NOMO-1 (cell line): ENCODE measurements around the gene ATXN3L.

Experiments used
- DNase-seq, 2 experiments: peaks; one replicate each; lab custom pipeline; 2025; ENCODE audit not compliant: unreplicated experiment in 2 of 2; lab: John Stamatoyannopoulos, UW

The ATXN3L gene

GRCh38 chrX:13319953-13320352 is at the start of gene ATXN3L:
Gene ATXN3L, minus strand, starts transcription at chrX:13320053. Its CDS starts 119 bp downstream, at chrX:13319934.
- no peak for DNase-seq

GRCh38 chrX:13369256-13370030 is 49.6 kb upstream of the ATXN3L start:
- DNase-seq, result no peak

- DNase-seq, result no peak
Measured at GRCh38 chrX:13367950-13368349, 48.1 kb upstream of the ATXN3L start.

- DNase-seq, result no peak
Measured at GRCh38 chrX:13366698-13367097, 46.8 kb upstream of the ATXN3L start.

GRCh38 chrX:13365161-13365560 is 45.3 kb upstream of the ATXN3L start:
- no peak for DNase-seq

- DNase-seq, result no peak
Measured at GRCh38 chrX:13364230-13364857, 44.5 kb upstream of the ATXN3L start.

GRCh38 chrX:13360146-13360545 is 40.3 kb upstream of the ATXN3L start:
- DNase-seq, result no peak

GRCh38 chrX:13357925-13358324 is 38.1 kb upstream of the ATXN3L start:
- no peak for DNase-seq

- DNase-seq, result no peak
Measured at GRCh38 chrX:13346646-13347045, 26.8 kb upstream of the ATXN3L start.

- no peak for DNase-seq
Measured at GRCh38 chrX:13345438-13345837, 25.6 kb upstream of the ATXN3L start.

GRCh38 chrX:13345037-13345436 is 25.2 kb upstream of the ATXN3L start:
- DNase-seq, result peak; percentile 58 to 77

GRCh38 chrX:13341491-13342101 is 21.7 kb upstream of the ATXN3L start:
- no peak for DNase-seq

GRCh38 chrX:13340182-13340791 is 20.4 kb upstream of the ATXN3L start:
- DNase-seq, result no peak

- DNase-seq, result no peak
Measured at GRCh38 chrX:13339607-13340006, 19.8 kb upstream of the ATXN3L start.

GRCh38 chrX:13338996-13339515 is 19.2 kb upstream of the ATXN3L start:
- DNase-seq, result no peak

- no peak for DNase-seq
Measured at GRCh38 chrX:13334491-13334890, 14.6 kb upstream of the ATXN3L start.

GRCh38 chrX:13330446-13330845 is 10.6 kb upstream of the ATXN3L start:
- no peak for DNase-seq

- no peak for DNase-seq
Measured at GRCh38 chrX:13327666-13328065, 7.8 kb upstream of the ATXN3L start.

GRCh38 chrX:13323241-13323640 is 3.4 kb upstream of the ATXN3L start:
- no peak for DNase-seq

- DNase-seq, result no peak
Measured at GRCh38 chrX:13317366-13317765, 2.5 kb downstream of the ATXN3L start.

GRCh38 chrX:13311560-13311959 is 8.3 kb downstream of the ATXN3L start:
- DNase-seq, result no peak
